Kidney (tissue), 14 donors: ENCODE results near the gene KLHL22. TPM values are rescaled to one million over a fixed set of nuclear protein-coding genes. Genes with fewer than 3 reads are reported as not detected.
A peak's percentile ranks its signal among the peaks of the same experiment; 100 is the strongest.

Source experiments
- DNase-seq, 5 donors: peaks; one replicate each; pipeline ENCODE4 v3.0.0-alpha.2; 2013 to 2020
- FAIRE-seq: peaks from 2 replicates; lab custom pipeline; 2012; peaks lifted over from hg19 to GRCh38; lab: Jason Lieb, UNC
- H3K27ac ChIP-seq, 2 donors: one replicate each; pipeline ENCODE4 v1.7.0; 2013; ENCODE audit warnings: low read depth in 2 of 2, low read length in 2 of 2, inconsistent platforms in 1 of 2
- H3K27me3 ChIP-seq: one replicate; pipeline ENCODE4 v1.7.1; 2013; ENCODE audit warnings: low read length, inconsistent platforms; ENCODE audit not compliant: control insufficient read depth, insufficient read depth
- H3K36me3 ChIP-seq, 3 donors: one replicate each; pipeline versions ENCODE4 v1.7.0 to v1.7.1; 2013; ENCODE audit warnings: low read length in 3 of 3, control low read depth in 1 of 3, inconsistent platforms in 1 of 3; ENCODE audit not compliant: insufficient read depth in 3 of 3, control insufficient read depth in 2 of 3
- H3K4me1 ChIP-seq, 3 donors: one replicate each; pipeline versions ENCODE4 v1.7.0 to v1.7.1; 2013; ENCODE audit warnings: low read length in 3 of 3, inconsistent platforms in 1 of 3, low read depth in 1 of 3; ENCODE audit not compliant: control insufficient read depth in 2 of 3, insufficient read depth in 2 of 3
- H3K4me3 ChIP-seq, 3 donors: one replicate each; pipeline versions ENCODE4 v1.7.0 to v1.8.1; 2013; ENCODE audit warnings: low read length in 3 of 3, control low read depth in 1 of 3, inconsistent platforms in 1 of 3
- H3K9ac ChIP-seq, 3 donors: one replicate each; pipeline versions ENCODE4 v1.7.0 to v1.7.1; 2013; ENCODE audit warnings: low read length in 3 of 3, control low read depth in 1 of 3, inconsistent platforms in 1 of 3
- H3K9me3 ChIP-seq, 3 donors: one replicate each; pipeline versions ENCODE4 v1.7.0 to v1.7.1; 2013; ENCODE audit warnings: low read length in 3 of 3, control low read depth in 1 of 3, inconsistent platforms in 1 of 3; ENCODE audit not compliant: control insufficient read depth in 2 of 3, insufficient read depth in 1 of 3
- intact Hi-C: fragments of 100-400 bp; cut with DNase I; formaldehyde crosslinking; loops from one replicate; pipeline ENCODE4 v1.11.1; 2022
- polyA plus RNA-seq: library from polyadenylated mRNA; stranded (reverse); fragments of 350-450 nt; fragmentation: Illumina TruSeq; extraction: RNeasy Lipid Tissue Mini Kit (QIAGEN cat#74804); gene quantifications from one replicate; pipeline ENCODE4 v1.2.3, GENCODE V29; 2014; ENCODE audit warnings: low read depth, low replicate concordance; ENCODE audit not compliant: insufficient read depth
- total RNA-seq: library from RNA; stranded (reverse); fragmentation: NEBNext Ultra II Directional; extraction: Animal tissue kit (Norgen Biotek cat#: 25700); gene quantifications from one replicate; pipeline ENCODE4 v1.2.1, GENCODE V29; 2021
- TF ChIP-seq, protein P1 (sequence below): IDR thresholded peaks from 3 replicates; pipeline ENCODE4 v1.5.1; 2012; ENCODE audit warnings: mild to moderate bottlenecking, moderate library complexity, borderline replicate concordance; ENCODE audit not compliant: insufficient read depth; ENCODE audit errors: extremely low read depth
- donor health status: control.
- donor health status: control.
- donor health status: control.
- donor health status: control.
- donor health status: control.
- donor health status: DM: yes; HTN: yes; CAD: no.
- donor health status: Normal renal cell carcinoma (clear cell type).

Gene KLHL22
- total and polyA plus RNA-seq, 2 donors from 2014 or later, result 22.4 to 24.3 TPM

DNA sequence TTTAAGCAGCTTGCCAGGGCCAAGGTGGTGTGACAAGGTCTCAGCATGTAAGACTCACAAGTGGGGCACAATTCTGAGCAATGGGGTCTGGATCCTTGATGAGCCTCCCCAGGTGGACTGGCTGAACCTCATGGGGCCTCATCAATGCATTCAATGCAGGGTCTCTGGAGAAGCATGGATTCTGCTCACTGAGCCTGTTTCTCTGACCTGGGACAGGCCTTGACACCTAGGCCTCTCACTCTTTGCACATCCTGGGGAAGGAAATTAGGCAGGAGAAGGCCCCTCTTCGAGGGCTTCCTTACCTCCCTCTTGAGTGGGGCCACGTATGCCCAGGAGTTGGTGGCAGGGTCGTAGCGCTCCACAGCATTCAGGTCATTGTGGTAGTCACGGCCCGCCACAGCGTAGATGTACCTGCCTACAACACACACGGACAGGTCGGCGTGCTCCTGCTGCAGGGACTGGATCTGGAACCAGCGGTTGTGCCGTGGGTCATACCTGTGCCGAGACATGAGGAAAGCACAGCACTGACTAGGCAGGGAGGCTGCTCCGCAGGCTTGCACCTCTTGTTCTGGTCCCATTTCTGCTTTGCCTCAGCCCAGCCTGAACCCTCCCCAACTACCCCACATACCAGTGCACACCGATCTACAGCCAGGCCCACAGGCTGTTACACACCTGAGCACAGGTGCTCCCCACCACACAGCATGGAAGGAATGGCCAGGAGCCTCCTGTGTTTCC lies 37.9 kb downstream of the KLHL22 start:
- H3K9ac ChIP-seq, result no peak overlapping the region
- intact Hi-C loops, result no loop called here
- H3K4me3 ChIP-seq, result no peak overlapping the region
- H3K9me3 ChIP-seq, result no peaks in the 10 kb centered on the region
- H3K27ac ChIP-seq, result no peak overlapping the region
- H3K4me1 ChIP-seq, result no peaks in the 10 kb centered on the region
- FAIRE-seq (no peak), DNase-seq (peak in 1 of 5 donors; percentile 70)
- H3K36me3 ChIP-seq, result peaks cover 0 to 9% (median 3%) of the 10 kb centered on the region in 3 donors
- TF ChIP-seq, protein P1, sequence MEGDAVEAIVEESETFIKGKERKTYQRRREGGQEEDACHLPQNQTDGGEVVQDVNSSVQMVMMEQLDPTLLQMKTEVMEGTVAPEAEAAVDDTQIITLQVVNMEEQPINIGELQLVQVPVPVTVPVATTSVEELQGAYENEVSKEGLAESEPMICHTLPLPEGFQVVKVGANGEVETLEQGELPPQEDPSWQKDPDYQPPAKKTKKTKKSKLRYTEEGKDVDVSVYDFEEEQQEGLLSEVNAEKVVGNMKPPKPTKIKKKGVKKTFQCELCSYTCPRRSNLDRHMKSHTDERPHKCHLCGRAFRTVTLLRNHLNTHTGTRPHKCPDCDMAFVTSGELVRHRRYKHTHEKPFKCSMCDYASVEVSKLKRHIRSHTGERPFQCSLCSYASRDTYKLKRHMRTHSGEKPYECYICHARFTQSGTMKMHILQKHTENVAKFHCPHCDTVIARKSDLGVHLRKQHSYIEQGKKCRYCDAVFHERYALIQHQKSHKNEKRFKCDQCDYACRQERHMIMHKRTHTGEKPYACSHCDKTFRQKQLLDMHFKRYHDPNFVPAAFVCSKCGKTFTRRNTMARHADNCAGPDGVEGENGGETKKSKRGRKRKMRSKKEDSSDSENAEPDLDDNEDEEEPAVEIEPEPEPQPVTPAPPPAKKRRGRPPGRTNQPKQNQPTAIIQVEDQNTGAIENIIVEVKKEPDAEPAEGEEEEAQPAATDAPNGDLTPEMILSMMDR, result no peak
- no peaks in the 10 kb centered on the region for H3K27me3 ChIP-seq

DNA sequence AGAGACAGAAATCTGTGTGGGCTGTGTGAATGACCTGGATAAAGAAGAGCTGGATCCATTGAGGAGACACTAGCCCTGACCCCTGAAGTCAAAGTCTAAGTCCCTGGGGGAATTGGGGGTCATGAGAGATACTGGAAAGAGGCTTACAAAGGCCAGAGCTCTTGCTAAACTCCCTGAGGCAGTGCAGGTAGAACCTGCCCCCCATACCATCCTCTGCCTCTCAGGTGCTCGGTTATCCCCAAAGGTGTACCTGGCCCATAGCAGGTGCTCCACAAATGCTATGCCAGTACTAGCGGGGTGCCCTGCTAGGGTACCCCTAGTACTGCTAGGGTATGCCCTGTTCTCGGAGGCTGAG lies 38.9 kb downstream of the KLHL22 start:
- peaks cover 0 to 9% (median 6%) of the 10 kb centered on the region in 3 donors for H3K36me3 ChIP-seq
- DNase-seq, result peak in 1 of 5 donors; percentile 32

DNA sequence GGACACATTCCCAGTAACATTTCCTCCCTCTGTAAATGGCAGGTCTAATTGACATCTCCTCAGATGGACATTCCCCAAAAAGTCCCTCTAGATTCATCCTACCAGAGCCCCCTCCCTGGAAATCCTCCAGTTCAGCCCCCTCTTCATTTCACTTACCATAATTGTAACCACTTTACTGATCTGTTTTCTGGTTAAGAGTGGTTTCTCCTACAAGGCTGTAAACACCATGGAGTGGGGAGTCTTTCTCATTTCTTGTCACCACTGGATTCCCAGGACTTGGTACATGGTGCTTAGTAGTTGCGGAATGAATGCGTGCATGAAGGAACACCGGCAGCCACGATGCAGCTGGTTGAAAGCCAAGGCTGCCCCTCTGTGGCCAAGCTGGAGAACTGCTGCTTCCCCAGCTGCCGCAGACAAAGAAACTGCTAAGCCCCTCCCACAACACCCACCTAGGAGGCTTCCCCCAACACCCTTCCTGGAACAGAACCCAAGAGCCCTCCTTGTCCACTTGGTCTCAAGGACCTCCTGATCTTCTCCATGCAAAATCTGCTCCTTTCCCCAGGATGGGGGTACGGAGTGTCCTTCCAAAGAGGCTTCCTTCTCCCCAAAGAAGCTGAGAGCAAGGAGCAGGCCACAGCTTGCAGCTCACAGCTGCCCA lies 39.4 kb downstream of the KLHL22 start:
- TF ChIP-seq, protein P1, result peak; percentile 95
- H3K27ac ChIP-seq, result no peak overlapping the region
- DNase-seq (peak; percentile 88 to 91 (median 90)), FAIRE-seq (no peak)
- no peak overlapping the region for H3K4me3 ChIP-seq
- H3K27me3 ChIP-seq, result no peaks in the 10 kb centered on the region
- H3K4me1 ChIP-seq, result no peaks in the 10 kb centered on the region
- no peak overlapping the region for H3K9ac ChIP-seq
- intact Hi-C loops, result no loop called here
- no peaks in the 10 kb centered on the region for H3K9me3 ChIP-seq
- H3K36me3 ChIP-seq, result peaks cover 0 to 9% (median 9%) of the 10 kb centered on the region in 3 donors

More for the DNA sequence above, 38.9 kb downstream of the KLHL22 start:
- no peak overlapping the region for H3K27ac ChIP-seq
- TF ChIP-seq, protein P1, result no peak
- no peaks in the 10 kb centered on the region for H3K27me3 ChIP-seq
- H3K4me1 ChIP-seq, result no peaks in the 10 kb centered on the region
- no peak overlapping the region for H3K4me3 ChIP-seq
- intact Hi-C loops, result no loop called here
- FAIRE-seq, result no peak
- H3K9me3 ChIP-seq, result no peaks in the 10 kb centered on the region
- no peak overlapping the region for H3K9ac ChIP-seq
